NCI-H2171 treated with DMSO at 0.1 percent for 48 hours (cell line): ENCODE data around the gene ANKRD10.
"Not testable (repeated sequence)": the region's sequence is repeated elsewhere in the genome, so short reads cannot be mapped to it uniquely, and the experiment has no call there.

Experiments
- DNase-seq: peaks from one replicate; lab custom pipeline; 2025; lab: John Stamatoyannopoulos, UW

ANKRD10 gene

GRCh38 chr13:110915057-110915873, at the start of gene ANKRD10:
Gene ANKRD10 (minus strand): TSS chr13:110915069. CDS start chr13:110914934, 135 bp downstream.
- peak; percentile 99 for DNase-seq

- no peak for DNase-seq
These were observed 49.6 kb upstream of the ANKRD10 start for GRCh38 chr13:110964229-110965037.

GRCh38 chr13:110963554-110963970, 48.7 kb upstream of the ANKRD10 start:
- DNase-seq, result no peak

- DNase-seq, result no peak
These were observed 47.1 kb upstream of the ANKRD10 start for GRCh38 chr13:110961959-110962358.

GRCh38 chr13:110960204-110960603, 45.3 kb upstream of the ANKRD10 start:
- no peak for DNase-seq

- no peak for DNase-seq
These were observed 43.1 kb upstream of the ANKRD10 start for GRCh38 chr13:110957931-110958330.

GRCh38 chr13:110957181-110957884, 42.5 kb upstream of the ANKRD10 start:
- no peak for DNase-seq

- DNase-seq, result not testable (repeated sequence)
These were observed 41.3 kb upstream of the ANKRD10 start for GRCh38 chr13:110956216-110956615.

GRCh38 chr13:110955608-110956007, 40.7 kb upstream of the ANKRD10 start:
- DNase-seq, result not testable (repeated sequence)

- DNase-seq, result not testable (repeated sequence)
These were observed 40.2 kb upstream of the ANKRD10 start for GRCh38 chr13:110955072-110955503.

GRCh38 chr13:110954533-110954920, 39.7 kb upstream of the ANKRD10 start:
- not testable (repeated sequence) for DNase-seq

GRCh38 chr13:110953833-110954532, 39.1 kb upstream of the ANKRD10 start:
- DNase-seq, result no peak

- DNase-seq, result no peak
These were observed 38.5 kb upstream of the ANKRD10 start for GRCh38 chr13:110953416-110953815.

- DNase-seq, result not testable (repeated sequence)
These were observed 37.3 kb upstream of the ANKRD10 start for GRCh38 chr13:110952135-110952534.

- peak; percentile 40 for DNase-seq
These were observed 36.1 kb upstream of the ANKRD10 start for GRCh38 chr13:110950819-110951570.

GRCh38 chr13:110950356-110950755, 35.5 kb upstream of the ANKRD10 start:
- no peak for DNase-seq

GRCh38 chr13:110949628-110950027, 34.8 kb upstream of the ANKRD10 start:
- DNase-seq, result no peak

GRCh38 chr13:110949116-110949515, 34.2 kb upstream of the ANKRD10 start:
- no peak for DNase-seq

GRCh38 chr13:110947338-110947737, 32.5 kb upstream of the ANKRD10 start:
- DNase-seq, result not testable (repeated sequence)

GRCh38 chr13:110945928-110946570, 31.2 kb upstream of the ANKRD10 start:
- DNase-seq, result no peak
